A549 (cell line): ENCODE measurements around the gene D2HGDH.

Experiments
- CBX2 ChIP-seq: fragments of 200-600 bp; sonication (generic); IDR thresholded peaks from 2 replicates; pipeline ENCODE4 v1.6.1; 2016; ENCODE audit warnings: low read depth, mild to moderate bottlenecking, borderline replicate concordance
- FOSB ChIP-seq: fragments of 250-450 bp; sonication (Bioruptor Pico); IDR thresholded peaks from 2 replicates; pipeline ENCODE4 v1.5.0; 2020; ENCODE audit warnings: mild to moderate bottlenecking, moderate library complexity
- KDM5A ChIP-seq: fragments of 200-600 bp; sonication (generic); IDR thresholded peaks from 2 replicates; pipeline ENCODE4 v1.6.1; 2016; ENCODE audit warnings: antibody characterized with exemption, mild to moderate bottlenecking
- MAFK ChIP-seq: fragments of 450-650 bp; IDR thresholded peaks from 2 replicates; pipeline ENCODE4 v1.6.1; 2014; ENCODE audit not compliant: partially characterized antibody
- SMC3 ChIP-seq: fragments of >200 bp; sonication (Bioruptor Twin); formaldehyde crosslinking; IDR thresholded peaks from 3 replicates; pipeline ENCODE4 v1.6.1; 2018; ENCODE audit warnings: inconsistent platforms

DNA sequence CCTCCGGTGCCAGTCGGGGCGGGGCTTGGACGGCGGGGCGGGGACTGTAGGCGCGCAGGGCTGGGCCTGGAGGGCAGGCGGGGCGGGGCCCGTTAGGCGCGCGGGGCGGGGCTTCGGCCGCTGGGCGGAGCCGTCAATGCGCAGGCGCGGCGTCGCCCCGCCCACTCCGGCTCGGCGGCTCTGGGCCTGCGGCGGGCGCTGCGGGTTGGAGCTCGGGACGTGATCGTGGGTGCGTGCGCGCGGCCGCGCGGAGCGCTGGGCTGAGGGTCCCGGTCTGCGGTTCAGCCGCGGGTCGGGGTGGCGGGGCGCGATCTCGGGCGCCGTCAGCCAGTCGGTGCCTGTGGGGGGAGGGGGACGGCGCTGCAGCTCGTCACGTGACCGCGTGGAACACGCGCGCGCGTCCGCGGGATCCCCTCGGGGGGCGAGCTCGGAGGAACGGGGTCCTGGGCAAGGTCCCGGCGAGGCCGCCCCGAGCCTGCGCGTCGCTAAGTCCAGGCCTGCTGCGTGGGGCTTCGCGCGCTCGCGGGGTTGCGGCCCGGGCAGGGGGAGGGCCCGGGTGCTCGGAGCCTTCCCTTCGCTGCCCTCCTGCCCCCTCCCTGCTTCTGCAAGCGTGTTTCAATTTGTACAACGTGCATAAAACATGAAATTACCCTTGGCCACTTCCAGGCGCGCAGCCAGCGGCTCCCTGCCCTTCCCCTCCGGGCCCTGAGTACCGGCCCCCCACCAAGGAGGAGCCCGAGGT is at the start of gene D2HGDH:
- TF ChIP-seq SMC3 (no peak), FOSB (CRISPR knock-in tag) (no peak), CBX2 (no peak), KDM5A (no peak), MAFK (no peak)
